NCI-H524 (cell line): Measurements from ENCODE around the gene IFNA14.
"Not testable (repeated sequence)": the region's sequence is repeated elsewhere in the genome, so short reads cannot be mapped to it uniquely, and the experiment has no call there.

Experiments
- DNase-seq, 2 experiments: peaks; one replicate each; lab custom pipeline; 2025; lab: John Stamatoyannopoulos, UW

IFNA14 gene

DNA sequence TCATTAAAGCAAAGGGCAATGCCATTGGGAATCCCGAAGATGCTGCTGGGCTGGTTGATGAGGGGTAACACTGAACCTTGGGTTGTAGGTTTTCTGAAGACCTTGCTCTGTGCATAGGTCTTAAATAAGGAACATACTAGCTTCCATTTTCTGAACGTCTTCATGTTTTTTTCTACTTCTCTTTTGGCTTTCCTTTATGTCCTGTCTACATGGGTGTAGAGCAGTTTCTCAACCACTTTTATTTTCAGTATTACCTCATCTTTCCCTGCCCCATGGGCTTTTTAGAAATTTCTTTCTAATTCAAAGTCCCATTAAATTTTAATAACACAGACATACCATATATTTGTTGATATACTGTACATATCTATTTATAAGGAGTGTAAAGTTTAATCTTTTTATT is at the start of gene IFNA14:
TSS of gene IFNA14 (minus strand) at position 95 of the 400 bp plus-strand sequence. CDS start at position 25, 70 bp downstream.
- DNase-seq = no peak

DNA sequence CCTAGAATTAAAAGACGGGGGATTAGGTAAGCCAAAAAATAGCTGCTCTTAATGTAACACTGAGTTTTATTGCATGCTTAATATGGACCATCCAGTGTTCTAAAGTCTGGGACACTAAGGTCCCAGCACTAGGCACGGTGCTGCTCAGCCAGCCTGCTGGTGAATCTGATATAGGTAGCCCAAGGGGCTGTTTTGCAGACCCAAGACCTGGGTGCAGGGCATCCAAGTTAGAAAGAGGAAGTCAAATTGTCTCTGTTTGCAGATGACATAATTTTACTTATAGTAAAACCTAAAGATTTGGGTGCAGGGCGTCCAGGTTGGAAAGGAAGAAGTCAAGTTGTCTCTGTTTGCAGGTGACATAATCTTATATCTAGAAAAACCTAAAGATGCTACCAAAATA is 47.5 kb upstream of the IFNA14 start:
- no peak for DNase-seq

GRCh38 chr9:21286659-21287058 is 46.9 kb upstream of the IFNA14 start:
- DNase-seq = no peak

DNA sequence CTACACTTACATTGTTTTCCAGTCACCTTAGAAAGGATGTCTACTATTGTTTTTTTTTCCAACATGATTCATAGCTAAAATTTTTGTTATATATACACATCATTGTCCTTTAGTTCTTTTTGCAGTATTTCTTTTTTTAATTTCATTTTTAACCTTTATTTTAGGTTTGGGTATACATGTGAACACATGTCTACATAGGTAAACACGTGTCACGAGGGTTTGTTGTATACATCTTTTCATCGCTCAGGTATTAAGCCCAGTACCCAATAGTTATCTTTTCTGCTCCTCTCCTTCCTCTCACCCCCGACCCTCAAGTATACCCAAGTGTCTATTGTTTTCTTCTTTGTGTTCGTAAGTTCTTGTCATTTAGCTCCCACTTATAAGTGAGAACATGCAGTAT is 46.3 kb upstream of the IFNA14 start:
- DNase-seq = no peak

- peak in 1 of 2 experiments; percentile 3 for DNase-seq
Measured at GRCh38 chr9:21281275-21281674, 41.5 kb upstream of the IFNA14 start.

DNA sequence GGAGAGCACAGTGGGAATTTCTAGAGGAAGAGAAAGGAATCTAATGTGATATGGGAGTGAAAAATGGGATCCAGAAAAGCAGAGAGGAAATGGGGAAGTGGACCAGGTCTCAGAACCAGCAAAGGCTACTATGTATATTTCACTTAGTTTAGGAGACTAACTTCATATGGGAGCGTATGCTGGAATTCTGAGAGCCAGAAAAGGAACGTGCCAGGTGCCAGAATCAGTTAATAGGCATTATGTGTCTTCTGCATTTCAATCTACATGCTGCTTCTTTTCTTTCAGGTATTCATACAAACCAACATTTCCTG is 28.5 kb upstream of the IFNA14 start:
- no peak for DNase-seq

- no peak for DNase-seq
Measured at GRCh38 chr9:21267485-21268346, 27.9 kb upstream of the IFNA14 start.

GRCh38 chr9:21266733-21267484 is 27.1 kb upstream of the IFNA14 start:
- DNase-seq = no peak

GRCh38 chr9:21265421-21266189 is 25.8 kb upstream of the IFNA14 start:
- no peak for DNase-seq

DNA sequence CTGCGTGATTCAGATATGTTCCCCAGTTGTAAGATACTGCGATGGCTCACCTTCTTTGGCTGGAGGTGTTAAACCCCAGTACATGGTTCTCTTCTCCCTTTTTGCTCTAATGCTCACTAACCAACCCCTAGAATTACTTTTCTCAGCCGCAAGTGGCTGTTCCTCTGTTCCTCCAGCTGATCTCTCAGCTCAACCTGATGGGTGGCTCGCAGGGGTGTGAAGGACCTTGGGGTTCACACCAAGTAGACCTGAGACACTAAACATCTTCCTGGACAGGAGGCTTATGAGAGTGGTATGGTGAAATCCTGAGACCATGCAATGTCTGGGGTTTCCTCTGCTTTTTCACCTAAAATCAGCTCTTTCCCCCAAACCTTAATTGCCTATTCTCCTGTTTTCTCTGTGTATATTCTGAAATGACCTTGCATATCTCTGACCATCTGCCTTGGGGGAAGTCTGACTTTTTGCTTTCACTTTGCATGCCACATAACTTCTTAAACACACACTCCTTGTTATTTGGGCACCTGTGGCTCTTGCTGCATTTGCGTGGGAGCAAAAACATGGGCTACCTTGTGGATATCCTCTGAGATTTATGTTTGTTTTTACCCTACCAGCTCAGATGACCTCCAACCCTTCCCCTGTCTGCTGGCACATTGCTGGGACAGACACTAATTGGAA is 15.9 kb upstream of the IFNA14 start:
- no peak for DNase-seq

DNA sequence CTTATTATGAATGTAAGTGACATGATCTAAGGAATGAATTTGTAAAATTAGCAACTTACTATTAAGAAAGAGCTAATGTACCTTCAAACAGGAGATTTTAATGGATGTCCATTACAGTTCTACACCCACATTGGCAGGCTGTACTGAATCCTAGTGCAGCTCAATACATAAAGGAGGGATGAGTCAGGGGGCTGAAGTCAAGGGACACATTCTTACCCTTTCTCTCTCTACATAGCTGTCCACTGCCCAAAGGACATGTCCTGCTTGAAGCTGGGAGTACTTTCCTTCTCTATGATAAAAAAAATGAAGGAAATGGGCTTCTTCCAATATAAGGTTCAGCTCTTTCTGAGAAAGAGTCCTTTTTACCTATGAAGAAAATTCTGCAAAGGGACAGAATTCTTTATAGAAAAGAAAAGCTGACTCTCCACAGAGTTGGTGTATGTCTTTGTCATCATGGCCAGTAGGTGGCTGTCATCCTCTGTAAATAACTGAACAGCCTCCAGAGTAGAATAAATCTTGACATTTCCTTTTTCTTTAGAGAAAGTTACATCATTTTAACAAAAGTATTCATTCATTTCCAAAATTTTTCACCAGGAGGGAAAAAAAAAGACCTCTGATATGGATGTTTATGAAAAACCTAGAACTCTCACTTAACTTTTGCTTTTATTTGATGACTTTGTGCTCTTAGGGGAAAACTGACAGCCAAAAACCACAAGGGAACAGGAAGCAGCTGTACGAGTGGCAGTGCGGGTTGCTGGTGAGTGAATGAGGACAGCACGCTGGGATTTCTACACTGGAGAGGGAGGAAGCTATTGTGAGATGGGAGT is 13.1 kb upstream of the IFNA14 start:
- DNase-seq = peak; percentile 12 to 39

DNA sequence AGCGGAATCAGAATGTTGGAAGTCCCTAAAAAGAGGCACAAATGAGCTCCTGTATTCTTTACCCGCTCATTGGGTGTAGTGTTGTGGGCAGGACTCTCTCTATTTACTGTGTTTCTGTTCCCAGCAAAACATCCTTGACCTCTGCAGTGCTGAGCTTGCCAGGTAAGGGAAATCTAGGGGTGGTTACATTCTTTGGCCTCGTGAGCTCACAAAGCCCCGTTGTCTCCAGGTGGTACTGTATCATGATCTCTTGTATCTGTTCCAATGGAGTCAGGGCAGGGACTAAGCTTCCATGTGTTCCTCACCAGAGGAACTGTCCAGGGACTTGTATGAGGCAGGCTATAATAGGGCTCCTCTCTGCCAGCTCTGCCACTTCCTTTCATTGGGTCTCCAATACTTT is 11.8 kb upstream of the IFNA14 start:
- no peak for DNase-seq

GRCh38 chr9:21251190-21251589 is 11.4 kb upstream of the IFNA14 start:
- no peak for DNase-seq

- DNase-seq = no peak
Measured at GRCh38 chr9:21244836-21245235, 5.0 kb upstream of the IFNA14 start.

- DNase-seq = not testable (repeated sequence)
Measured at GRCh38 chr9:21236360-21236714, 3.5 kb downstream of the IFNA14 start.

DNA sequence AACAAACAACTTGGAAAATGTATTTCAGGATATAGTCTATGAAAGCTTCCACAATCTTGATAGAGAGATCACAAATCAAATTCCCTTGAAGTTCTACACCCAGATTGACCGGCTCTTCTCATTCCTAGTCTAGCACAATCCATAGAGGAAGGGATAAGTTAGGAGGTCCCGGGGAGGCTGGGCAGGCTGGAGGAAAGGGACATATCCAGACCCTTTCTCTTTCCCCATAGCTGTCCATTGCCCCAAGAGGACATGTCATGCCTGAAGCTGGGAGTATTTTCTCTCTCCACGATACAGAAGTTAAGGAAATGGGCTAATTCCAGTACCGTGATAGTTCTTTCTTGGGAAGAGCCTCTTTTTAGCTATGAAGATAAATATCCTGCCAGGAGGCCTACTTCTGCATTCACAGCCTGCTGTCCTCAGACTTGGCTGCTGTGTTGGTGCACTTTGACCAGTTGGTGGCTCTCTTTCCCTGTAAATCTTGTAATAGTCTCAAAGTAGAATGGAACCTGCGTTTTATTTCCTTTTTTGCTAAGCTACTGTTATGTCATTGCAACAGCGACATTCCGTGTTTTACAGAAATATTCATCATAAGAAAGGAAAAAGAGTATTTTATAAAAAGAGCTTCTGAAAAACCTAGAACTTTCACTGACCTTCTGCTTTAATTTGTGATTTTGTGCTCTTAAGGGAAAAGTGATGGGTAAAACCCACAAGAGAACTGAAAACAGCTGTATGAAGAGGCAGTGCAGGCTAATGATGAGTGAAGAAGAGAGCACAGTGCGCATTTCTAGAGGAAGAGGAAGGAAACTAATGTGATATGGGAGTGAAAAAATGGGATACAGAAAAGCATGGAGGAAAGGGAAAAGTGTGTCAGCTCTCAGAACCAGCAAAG is 4.1 kb downstream of the IFNA14 start:
- DNase-seq = peak; percentile 37 to 52

DNA sequence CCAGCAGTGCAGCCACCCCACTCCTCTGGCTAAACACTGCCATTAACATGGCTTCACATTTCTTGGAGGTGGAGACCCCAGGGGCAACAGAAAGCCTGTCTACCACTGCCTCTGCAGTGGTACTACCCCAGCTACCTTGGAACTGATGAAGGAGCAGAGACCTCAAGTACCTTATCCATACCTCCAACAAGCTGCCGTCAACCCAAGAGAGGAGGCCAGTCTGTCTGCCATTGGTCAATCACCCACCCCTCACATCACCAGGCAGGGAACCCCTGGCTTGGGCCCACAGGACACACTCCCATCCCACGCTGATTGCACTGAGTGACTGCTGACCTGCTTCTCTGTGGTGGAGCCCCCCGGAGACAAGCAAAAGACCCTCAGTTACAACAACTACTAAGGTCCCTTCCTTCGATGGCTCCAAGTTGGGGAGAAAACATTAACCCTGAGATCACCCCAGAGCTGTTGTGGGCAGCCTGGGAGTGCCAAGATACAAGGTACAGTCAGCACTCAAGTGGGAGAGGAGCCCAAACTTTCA is 5.6 kb downstream of the IFNA14 start:
- no peak for DNase-seq

DNA sequence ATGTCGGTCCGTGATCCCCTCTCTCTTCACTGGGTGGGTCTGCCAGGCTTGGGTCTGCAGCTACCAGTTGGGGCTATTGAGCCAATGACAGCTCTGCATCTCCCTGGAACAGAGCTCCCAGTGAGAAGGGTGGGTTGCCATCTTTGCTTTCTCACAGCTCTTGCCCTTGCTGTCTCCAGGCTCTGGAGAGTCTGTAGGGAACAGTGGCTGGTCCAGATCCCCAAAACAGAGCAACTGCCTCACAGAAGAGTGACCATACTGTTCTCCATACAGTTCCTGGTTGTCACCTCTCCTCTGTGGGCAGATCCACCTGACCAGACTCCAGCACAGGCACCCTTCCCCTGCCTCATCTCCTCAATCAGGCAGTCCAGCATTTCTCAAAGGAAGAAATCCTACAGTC is 6.5 kb downstream of the IFNA14 start:
- no peak for DNase-seq

- no peak for DNase-seq
Measured at GRCh38 chr9:21228122-21228521, 11.7 kb downstream of the IFNA14 start, which contains the start of gene IFNA17. Gene IFNA17 (minus strand): TSS chr9:21228222. CDS start chr9:21228173, 49 bp downstream.

GRCh38 chr9:21217211-21217610 is 22.6 kb downstream of the IFNA14 start, which contains the start of gene IFNA16:
Gene IFNA16 (minus strand): TSS chr9:21217311. CDS start chr9:21217305, 6 bp downstream.
- DNase-seq = not testable (repeated sequence)
